ENCODE measurements around the gene CLCC1.

DNA sequence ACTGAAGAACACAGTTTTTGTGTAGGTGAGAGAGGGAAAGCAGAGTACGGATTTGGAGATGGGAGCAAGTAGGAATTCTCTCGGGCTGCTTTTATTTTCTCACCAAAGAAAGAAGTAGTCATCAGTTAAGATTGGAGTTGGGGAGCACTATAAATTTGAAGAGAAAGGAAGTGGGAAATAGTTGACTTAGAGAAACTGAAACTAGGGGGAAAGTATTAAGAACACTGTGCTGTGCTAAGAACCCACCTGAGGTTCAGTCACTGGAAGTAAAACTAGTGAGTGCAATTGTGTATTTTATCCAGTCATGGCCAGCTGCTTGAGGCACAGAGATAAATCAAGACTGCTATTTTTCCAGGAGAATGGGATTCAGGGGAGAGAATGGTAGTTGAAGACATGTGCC is 37.4 kb downstream of the CLCC1 start:
- TF ChIP-seq, protein P1, sequence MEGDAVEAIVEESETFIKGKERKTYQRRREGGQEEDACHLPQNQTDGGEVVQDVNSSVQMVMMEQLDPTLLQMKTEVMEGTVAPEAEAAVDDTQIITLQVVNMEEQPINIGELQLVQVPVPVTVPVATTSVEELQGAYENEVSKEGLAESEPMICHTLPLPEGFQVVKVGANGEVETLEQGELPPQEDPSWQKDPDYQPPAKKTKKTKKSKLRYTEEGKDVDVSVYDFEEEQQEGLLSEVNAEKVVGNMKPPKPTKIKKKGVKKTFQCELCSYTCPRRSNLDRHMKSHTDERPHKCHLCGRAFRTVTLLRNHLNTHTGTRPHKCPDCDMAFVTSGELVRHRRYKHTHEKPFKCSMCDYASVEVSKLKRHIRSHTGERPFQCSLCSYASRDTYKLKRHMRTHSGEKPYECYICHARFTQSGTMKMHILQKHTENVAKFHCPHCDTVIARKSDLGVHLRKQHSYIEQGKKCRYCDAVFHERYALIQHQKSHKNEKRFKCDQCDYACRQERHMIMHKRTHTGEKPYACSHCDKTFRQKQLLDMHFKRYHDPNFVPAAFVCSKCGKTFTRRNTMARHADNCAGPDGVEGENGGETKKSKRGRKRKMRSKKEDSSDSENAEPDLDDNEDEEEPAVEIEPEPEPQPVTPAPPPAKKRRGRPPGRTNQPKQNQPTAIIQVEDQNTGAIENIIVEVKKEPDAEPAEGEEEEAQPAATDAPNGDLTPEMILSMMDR (IDR thresholded peaks at IDR 0.05; ENCODE audit: low read length), result no peak
- TF ChIP-seq EZH2 (IDR thresholded peaks at IDR 0.05; ENCODE audit: borderline replicate concordance, low read length), result no peak
